A549 (cell line): Measurements from ENCODE around the gene PTGFRN.

Source experiments
- EP300 ChIP-seq, 2 experiments: fragments of >200 bp; sonication (Bioruptor Twin); formaldehyde crosslinking; IDR thresholded peaks; 2 replicates in 1 of 2; 3 replicates in 1 of 2; pipeline ENCODE4 v1.6.1; 2016 to 2017
- JUN ChIP-seq, 2 experiments: fragments of >200 bp; sonication (Bioruptor Twin); formaldehyde crosslinking; IDR thresholded peaks; 2 replicates in 1 of 2; 3 replicates in 1 of 2; pipeline ENCODE4 v1.6.1; 2016 to 2017
- JUNB ChIP-seq: fragments of >200 bp; sonication (Bioruptor Twin); formaldehyde crosslinking; IDR thresholded peaks from 2 replicates; pipeline ENCODE4 v1.6.1; 2016
- KDM1A ChIP-seq: fragments of 200-600 bp; sonication (generic); IDR thresholded peaks from 2 replicates; pipeline ENCODE4 v1.6.1; 2016; ENCODE audit warnings: low read depth, mild to moderate bottlenecking
- KDM5A ChIP-seq: fragments of 200-600 bp; sonication (generic); IDR thresholded peaks from 2 replicates; pipeline ENCODE4 v1.6.1; 2016; ENCODE audit warnings: antibody characterized with exemption, mild to moderate bottlenecking
- MAFK ChIP-seq: fragments of 450-650 bp; IDR thresholded peaks from 2 replicates; pipeline ENCODE4 v1.6.1; 2014; ENCODE audit not compliant: partially characterized antibody
- MAX ChIP-seq: IDR thresholded peaks from 2 replicates; pipeline ENCODE4 v1.6.1; 2012
- MAZ ChIP-seq: fragments of 150-350 bp; IDR thresholded peaks from 2 replicates; pipeline ENCODE4 v1.6.1; 2014; ENCODE audit warnings: antibody characterized with exemption, low read depth, low read length, borderline replicate concordance
- MYC ChIP-seq: IDR thresholded peaks from 2 replicates; pipeline ENCODE4 v1.6.1; 2012; ENCODE audit warnings: mild to moderate bottlenecking, inconsistent platforms, low read length, improper control_type of control experiment, borderline replicate concordance
- POLR2A ChIP-seq: IDR thresholded peaks from 2 replicates; pipeline ENCODE4 v1.6.1; 2012; ENCODE audit warnings: mild to moderate bottlenecking, low read length
- SMC3 ChIP-seq: fragments of >200 bp; sonication (Bioruptor Twin); formaldehyde crosslinking; IDR thresholded peaks from 3 replicates; pipeline ENCODE4 v1.6.1; 2018; ENCODE audit warnings: inconsistent platforms
- ZC3H11A ChIP-seq: fragments of 450-650 bp; IDR thresholded peaks from 2 replicates; pipeline ENCODE4 v1.6.1; 2014; ENCODE audit warnings: antibody characterized with exemption, mild to moderate bottlenecking
- ZSCAN20 ChIP-seq: fragments of 250-450 bp; sonication (Bioruptor Pico); IDR thresholded peaks from 2 replicates; pipeline ENCODE4 v1.8.0; 2022; ENCODE audit warnings: mild to moderate bottlenecking, moderate library complexity
- TF ChIP-seq, protein P1 (sequence below): fragments of >200 bp; sonication (Bioruptor Twin); formaldehyde crosslinking; IDR thresholded peaks from 3 replicates; pipeline ENCODE4 v1.5.1; 2016

DNA sequence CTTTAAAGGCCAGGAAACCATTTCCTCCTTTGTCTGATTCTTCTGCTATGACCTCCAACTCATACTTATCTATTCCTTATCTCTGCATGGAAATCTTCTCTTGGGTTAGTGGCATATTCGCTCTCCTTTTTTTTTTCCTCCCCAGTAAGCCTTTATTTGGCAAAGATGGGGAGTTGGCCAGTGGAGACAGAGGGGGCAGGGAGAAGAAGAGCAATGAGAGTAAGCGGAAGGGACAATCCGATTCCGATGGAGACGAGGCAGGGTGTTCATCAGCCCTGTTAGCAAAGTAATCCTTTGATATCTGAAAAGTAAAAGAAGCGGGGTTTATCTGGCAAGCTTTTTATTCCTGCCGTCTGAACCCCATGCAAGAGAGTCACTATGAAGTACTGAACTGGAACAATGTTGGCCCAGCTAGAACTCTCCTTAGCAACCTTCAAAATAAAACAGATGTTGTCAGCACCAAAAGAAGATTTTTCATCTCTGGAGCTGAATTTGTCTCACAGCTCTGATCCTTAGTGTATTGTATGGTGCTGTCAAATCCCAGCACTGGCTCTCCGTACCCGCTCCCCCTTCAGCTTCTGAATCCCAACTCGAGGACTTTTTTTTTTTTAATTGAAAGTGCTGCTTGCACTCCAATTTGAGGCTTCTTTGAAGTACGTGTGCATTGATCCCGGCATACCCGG lies 40.9 kb downstream of the PTGFRN start:
- TF ChIP-seq KDM5A: no peak
- TF ChIP-seq ZC3H11A: no peak
- TF ChIP-seq MAZ: no peak
- TF ChIP-seq MAX: no peak
- TF ChIP-seq, protein P1, sequence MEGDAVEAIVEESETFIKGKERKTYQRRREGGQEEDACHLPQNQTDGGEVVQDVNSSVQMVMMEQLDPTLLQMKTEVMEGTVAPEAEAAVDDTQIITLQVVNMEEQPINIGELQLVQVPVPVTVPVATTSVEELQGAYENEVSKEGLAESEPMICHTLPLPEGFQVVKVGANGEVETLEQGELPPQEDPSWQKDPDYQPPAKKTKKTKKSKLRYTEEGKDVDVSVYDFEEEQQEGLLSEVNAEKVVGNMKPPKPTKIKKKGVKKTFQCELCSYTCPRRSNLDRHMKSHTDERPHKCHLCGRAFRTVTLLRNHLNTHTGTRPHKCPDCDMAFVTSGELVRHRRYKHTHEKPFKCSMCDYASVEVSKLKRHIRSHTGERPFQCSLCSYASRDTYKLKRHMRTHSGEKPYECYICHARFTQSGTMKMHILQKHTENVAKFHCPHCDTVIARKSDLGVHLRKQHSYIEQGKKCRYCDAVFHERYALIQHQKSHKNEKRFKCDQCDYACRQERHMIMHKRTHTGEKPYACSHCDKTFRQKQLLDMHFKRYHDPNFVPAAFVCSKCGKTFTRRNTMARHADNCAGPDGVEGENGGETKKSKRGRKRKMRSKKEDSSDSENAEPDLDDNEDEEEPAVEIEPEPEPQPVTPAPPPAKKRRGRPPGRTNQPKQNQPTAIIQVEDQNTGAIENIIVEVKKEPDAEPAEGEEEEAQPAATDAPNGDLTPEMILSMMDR: no peak
- TF ChIP-seq POLR2A: no peak
- TF ChIP-seq JUN (IDR thresholded peaks at IDR 0.05): no peak
- no peak for TF ChIP-seq KDM1A
- TF ChIP-seq JUNB: no peak
- no peak for TF ChIP-seq SMC3
- TF ChIP-seq EP300 (IDR thresholded peaks at IDR 0.05): no peak
- no peak for TF ChIP-seq MAFK
- no peak for TF ChIP-seq ZSCAN20 (CRISPR knock-in tag)
- TF ChIP-seq MYC: no peak
